ENCODE data around the gene KIF5A. TPM values are rescaled to one million over a fixed set of nuclear protein-coding genes. Genes with fewer than 3 reads are reported as not detected.

KIF5A gene
- total and polyA plus RNA-seq, 2 of the 4 experiments (the other 2 are of a cell fraction), result 0.15 to 0.18 TPM

- no peak overlapping the region for H3K9ac ChIP-seq (ENCODE audit: low read depth, low read length)
- ChIA-PET CTCF (no interaction called here), POLR2A (ENCODE audit: unreplicated experiment) (interaction anchor here (0.5 kb wide), 1 partner anchor 13 kb away, joined by 7 read pairs; no protein-coding TSS in a partner anchor)
- no peak overlapping the region for H2BK120ac ChIP-seq (ENCODE audit: low read depth, low read length)
- no peak overlapping the region for H3K4me2 ChIP-seq (ENCODE audit: low read depth, low read length)
- no peak overlapping the region for H2BK15ac ChIP-seq (ENCODE audit: low read depth, low read length)
- H2BK5ac ChIP-seq (ENCODE audit: low read depth, low read length, poor library complexity, severe bottlenecking), result no peak overlapping the region
- no peaks in the 10 kb centered on the region for H3K27me3 ChIP-seq (ENCODE audit: control insufficient read depth, insufficient read depth, low read length)
- H2BK20ac ChIP-seq (ENCODE audit: low read depth, low read length), result no peak overlapping the region
- no peaks in the 10 kb centered on the region for H3K9me3 ChIP-seq (ENCODE audit: control insufficient read depth, insufficient read depth, low read length)
- H3K4me1 ChIP-seq (ENCODE audit: control insufficient read depth, insufficient read depth, low read length), result peaks cover 4% of the 10 kb centered on the region; the same call in 1 of the 2 replicates
- H3K14ac ChIP-seq (replicated peaks; ENCODE audit: low read depth, low read length), result no peak overlapping the region
- TF ChIP-seq ELK1 (IDR thresholded peaks at IDR 0.05; ENCODE audit: borderline replicate concordance, low read depth, low read length) (no peak), RFX5 (IDR thresholded peaks at IDR 0.05; ENCODE audit: low read depth, low read length) (no peak), RAD21 (IDR thresholded peaks at IDR 0.05; ENCODE audit: low read length) (no peak), BHLHE40 (IDR thresholded peaks at IDR 0.05; ENCODE audit: low read depth, low read length) (no peak), NFE2L2 (IDR thresholded peaks at IDR 0.05; ENCODE audit: low read depth, low read length) (no peak), MXI1 (IDR thresholded peaks at IDR 0.05; ENCODE audit: borderline replicate concordance, low read depth, low read length) (no peak), CHD1 (IDR thresholded peaks at IDR 0.05; ENCODE audit: low read depth, low read length) (no peak), MAZ (IDR thresholded peaks at IDR 0.05; ENCODE audit: borderline replicate concordance, low read depth, low read length) (no peak), POLR2A (IDR thresholded peaks at IDR 0.05; ENCODE audit: low read depth, low read length) (no peak), SMC3 (IDR thresholded peaks at IDR 0.05; ENCODE audit: low read depth, low read length) (no peak), FOS (IDR thresholded peaks at IDR 0.05; ENCODE audit: low read depth, low read length) (no peak)
- DNase-seq (no peak), ATAC-seq (ENCODE audit: low read depth) (no peak)
- BruUV-seq (replicated peaks), result no TSS peak
- H3K23ac ChIP-seq (ENCODE audit: low read depth, low read length), result no peak overlapping the region
- H4K20me1 ChIP-seq (ENCODE audit: insufficient read depth, low read length), result peaks cover 15% of the 10 kb centered on the region; the same call in 1 of the 2 replicates
- peaks cover 10% of the 10 kb centered on the region; the same call in 1 of the 2 replicates for H3K9me1 ChIP-seq (ENCODE audit: insufficient read depth, low read length)
- dilution Hi-C loops (cut with HindIII; ENCODE audit: low sequenced_read_pairs, unreplicated experiment) (no loop called here), in situ Hi-C loops (cut with MboI; ENCODE audit: low sequenced_read_pairs) (no loop called here), intact Hi-C loops (cut with micrococcal nuclease) (no loop called here)
- peaks cover 64% of the 10 kb centered on the region for H3K36me3 ChIP-seq (ENCODE audit: control insufficient read depth, insufficient read depth, low read length)
- no peak overlapping the region for H4K91ac ChIP-seq (ENCODE audit: insufficient read depth, low read depth, low read length)
- no peak overlapping the region for H2AK9ac ChIP-seq (replicated peaks; ENCODE audit: low read depth, low read length, poor library complexity)
- H2AK5ac ChIP-seq (ENCODE audit: low read depth, low read length), result no peak overlapping the region
- no peak overlapping the region for H3K56ac ChIP-seq (ENCODE audit: extremely low read depth, insufficient read depth, low read length)
- H3K4me3 ChIP-seq (ENCODE audit: insufficient read depth, low read depth, low read length), result no peak overlapping the region
- no peak overlapping the region for H3K27ac ChIP-seq (ENCODE audit: insufficient read depth, low read length)
- peaks cover 33 to 60% of the 10 kb centered on the region in 2 experiments for H3K79me1 ChIP-seq (ENCODE audit: low read depth in 1 of 2, low read length in 2 of 2)
- no peak overlapping the region for H3K4ac ChIP-seq (ENCODE audit: low read depth, low read length)
- WGBS, 2 experiments (ENCODE audit: extremely low coverage in 2 of 2, insufficient read length in 1 of 2), result no CpG with 5 or more reads among the region's 1 CpG
- no peak overlapping the region for H4K5ac ChIP-seq (ENCODE audit: low read depth, low read length)
- H4K8ac ChIP-seq (ENCODE audit: low read depth in 2 of 2, low read length in 2 of 2), result no peak overlapping the region
- no peak overlapping the region for H2AFZ ChIP-seq (replicated peaks; ENCODE audit: low read length, poor library complexity)
- no peak overlapping the region for H3K18ac ChIP-seq (ENCODE audit: low read depth, low read length)
Observed at GRCh38 chr12:57536597-57536942, 13.3 kb upstream of the KIF5A start.
